ENCODE results near the gene CFAP92.

The CFAP92 gene

GRCh38 chr3:129017484-129017899, 23.6 kb upstream of the CFAP92 start:
- peaks cover 39% of the 10 kb centered on the region for H3K4me1 ChIP-seq (ENCODE audit: control insufficient read depth, insufficient read depth, low read length, poor library complexity, severe bottlenecking)
- H3K27ac ChIP-seq (ENCODE audit: insufficient read depth, low read length, poor library complexity, severe bottlenecking): peak overlapping the region; percentile 68
- no peak for DNase-seq
- no peaks in the 10 kb centered on the region for H3K9me3 ChIP-seq (ENCODE audit: control insufficient read depth, low read length)
- H3K27me3 ChIP-seq (replicated peaks; ENCODE audit: control insufficient read depth, insufficient read depth, low read length, poor library complexity, severe bottlenecking): no peaks in the 10 kb centered on the region
- no peak overlapping the region for H3K4me3 ChIP-seq (ENCODE audit: insufficient read depth, low read depth, low read length, poor library complexity, severe bottlenecking)
- no peaks in the 10 kb centered on the region for H3K36me3 ChIP-seq (ENCODE audit: control insufficient read depth, insufficient read depth, low read length)

- no peaks in the 10 kb centered on the region for H3K9me3 ChIP-seq (ENCODE audit: control insufficient read depth, low read length)
- H3K4me1 ChIP-seq (ENCODE audit: control insufficient read depth, insufficient read depth, low read length, poor library complexity, severe bottlenecking): peaks cover 39% of the 10 kb centered on the region
- H3K36me3 ChIP-seq (ENCODE audit: control insufficient read depth, insufficient read depth, low read length): no peaks in the 10 kb centered on the region
- no peak overlapping the region for H3K4me3 ChIP-seq (ENCODE audit: insufficient read depth, low read depth, low read length, poor library complexity, severe bottlenecking)
- DNase-seq: peak in 2 of 3 donors; percentile 20 to 44
- peak overlapping the region; percentile 68 for H3K27ac ChIP-seq (ENCODE audit: insufficient read depth, low read length, poor library complexity, severe bottlenecking)
- H3K27me3 ChIP-seq (replicated peaks; ENCODE audit: control insufficient read depth, insufficient read depth, low read length, poor library complexity, severe bottlenecking): no peaks in the 10 kb centered on the region
Observed at GRCh38 chr3:129016720-129017483, 23.0 kb upstream of the CFAP92 start.

- Histone ChIP-seq H3K9me3 (ENCODE audit: control insufficient read depth, low read length) (no peaks in the 10 kb centered on the region), H3K4me1 (ENCODE audit: control insufficient read depth, insufficient read depth, low read length, poor library complexity, severe bottlenecking) (peaks cover 39% of the 10 kb centered on the region), H3K27me3 (replicated peaks; ENCODE audit: control insufficient read depth, insufficient read depth, low read length, poor library complexity, severe bottlenecking) (no peaks in the 10 kb centered on the region), H3K27ac (ENCODE audit: insufficient read depth, low read length, poor library complexity, severe bottlenecking) (peak overlapping the region; percentile 68), H3K4me3 (ENCODE audit: insufficient read depth, low read depth, low read length, poor library complexity, severe bottlenecking) (peak overlapping the region; percentile 33), H3K36me3 (ENCODE audit: control insufficient read depth, insufficient read depth, low read length) (no peaks in the 10 kb centered on the region)
- peak; percentile 37 to 46 (median 41) for DNase-seq
Observed at GRCh38 chr3:129016356-129016719, 22.5 kb upstream of the CFAP92 start.

- Histone ChIP-seq H3K9me3 (ENCODE audit: control insufficient read depth, low read length) (no peaks in the 10 kb centered on the region), H3K36me3 (ENCODE audit: control insufficient read depth, insufficient read depth, low read length) (no peaks in the 10 kb centered on the region), H3K27me3 (replicated peaks; ENCODE audit: control insufficient read depth, insufficient read depth, low read length, poor library complexity, severe bottlenecking) (no peaks in the 10 kb centered on the region), H3K4me3 (ENCODE audit: insufficient read depth, low read depth, low read length, poor library complexity, severe bottlenecking) (peak overlapping the region; percentile 33), H3K4me1 (ENCODE audit: control insufficient read depth, insufficient read depth, low read length, poor library complexity, severe bottlenecking) (peaks cover 39% of the 10 kb centered on the region), H3K27ac (ENCODE audit: insufficient read depth, low read length, poor library complexity, severe bottlenecking) (peak overlapping the region; percentile 68)
- peak in 1 of 3 donors; percentile 24 for DNase-seq
Observed at GRCh38 chr3:129015388-129016105, 21.7 kb upstream of the CFAP92 start.

- Histone ChIP-seq H3K36me3 (ENCODE audit: control insufficient read depth, insufficient read depth, low read length) (no peaks in the 10 kb centered on the region), H3K4me1 (ENCODE audit: control insufficient read depth, insufficient read depth, low read length, poor library complexity, severe bottlenecking) (peaks cover 39% of the 10 kb centered on the region), H3K4me3 (ENCODE audit: insufficient read depth, low read depth, low read length, poor library complexity, severe bottlenecking) (no peak overlapping the region), H3K27me3 (replicated peaks; ENCODE audit: control insufficient read depth, insufficient read depth, low read length, poor library complexity, severe bottlenecking) (no peaks in the 10 kb centered on the region), H3K27ac (ENCODE audit: insufficient read depth, low read length, poor library complexity, severe bottlenecking) (peak overlapping the region; percentile 68), H3K9me3 (ENCODE audit: control insufficient read depth, low read length) (no peaks in the 10 kb centered on the region)
- no peak for DNase-seq
Observed at GRCh38 chr3:129014793-129015345, 21.0 kb upstream of the CFAP92 start.

- Histone ChIP-seq H3K9me3 (ENCODE audit: control insufficient read depth, low read length) (no peaks in the 10 kb centered on the region), H3K4me3 (ENCODE audit: insufficient read depth, low read depth, low read length, poor library complexity, severe bottlenecking) (no peak overlapping the region), H3K27me3 (replicated peaks; ENCODE audit: control insufficient read depth, insufficient read depth, low read length, poor library complexity, severe bottlenecking) (no peaks in the 10 kb centered on the region), H3K4me1 (ENCODE audit: control insufficient read depth, insufficient read depth, low read length, poor library complexity, severe bottlenecking) (peaks cover 39% of the 10 kb centered on the region), H3K27ac (ENCODE audit: insufficient read depth, low read length, poor library complexity, severe bottlenecking) (peak overlapping the region; percentile 14), H3K36me3 (ENCODE audit: control insufficient read depth, insufficient read depth, low read length) (no peaks in the 10 kb centered on the region)
- no peak for DNase-seq
Observed at GRCh38 chr3:129014148-129014547, 20.3 kb upstream of the CFAP92 start.

- no peaks in the 10 kb centered on the region for H3K9me3 ChIP-seq (ENCODE audit: control insufficient read depth, low read length)
- H3K4me3 ChIP-seq (ENCODE audit: insufficient read depth, low read depth, low read length, poor library complexity, severe bottlenecking): no peak overlapping the region
- no peaks in the 10 kb centered on the region for H3K36me3 ChIP-seq (ENCODE audit: control insufficient read depth, insufficient read depth, low read length)
- no peaks in the 10 kb centered on the region for H3K27me3 ChIP-seq (replicated peaks; ENCODE audit: control insufficient read depth, insufficient read depth, low read length, poor library complexity, severe bottlenecking)
- H3K27ac ChIP-seq (ENCODE audit: insufficient read depth, low read length, poor library complexity, severe bottlenecking): no peak overlapping the region
- no peak for DNase-seq
- peaks cover 39% of the 10 kb centered on the region for H3K4me1 ChIP-seq (ENCODE audit: control insufficient read depth, insufficient read depth, low read length, poor library complexity, severe bottlenecking)
Observed at GRCh38 chr3:129013491-129013891, 19.6 kb upstream of the CFAP92 start.

GRCh38 chr3:129010310-129010956, 16.6 kb upstream of the CFAP92 start:
- Histone ChIP-seq H3K27ac (ENCODE audit: insufficient read depth, low read length, poor library complexity, severe bottlenecking) (no peak overlapping the region), H3K36me3 (ENCODE audit: control insufficient read depth, insufficient read depth, low read length) (no peaks in the 10 kb centered on the region), H3K4me1 (ENCODE audit: control insufficient read depth, insufficient read depth, low read length, poor library complexity, severe bottlenecking) (peaks cover 16% of the 10 kb centered on the region), H3K4me3 (ENCODE audit: insufficient read depth, low read depth, low read length, poor library complexity, severe bottlenecking) (no peak overlapping the region), H3K9me3 (ENCODE audit: control insufficient read depth, low read length) (no peaks in the 10 kb centered on the region), H3K27me3 (replicated peaks; ENCODE audit: control insufficient read depth, insufficient read depth, low read length, poor library complexity, severe bottlenecking) (no peaks in the 10 kb centered on the region)
- no peak for DNase-seq

- Histone ChIP-seq H3K27me3 (replicated peaks; ENCODE audit: control insufficient read depth, insufficient read depth, low read length, poor library complexity, severe bottlenecking) (no peaks in the 10 kb centered on the region), H3K9me3 (ENCODE audit: control insufficient read depth, low read length) (no peaks in the 10 kb centered on the region), H3K4me1 (ENCODE audit: control insufficient read depth, insufficient read depth, low read length, poor library complexity, severe bottlenecking) (peaks cover 10% of the 10 kb centered on the region), H3K36me3 (ENCODE audit: control insufficient read depth, insufficient read depth, low read length) (no peaks in the 10 kb centered on the region), H3K27ac (ENCODE audit: insufficient read depth, low read length, poor library complexity, severe bottlenecking) (no peak overlapping the region), H3K4me3 (ENCODE audit: insufficient read depth, low read depth, low read length, poor library complexity, severe bottlenecking) (no peak overlapping the region)
- DNase-seq: no peak
Observed at GRCh38 chr3:129009266-129009665, 15.4 kb upstream of the CFAP92 start.
